Esophagus muscularis mucosa (tissue), 3 donors: ENCODE measurements around the gene SIRPA.

Experiments
- CTCF ChIP-seq, 3 experiments: fragments of 200-600 bp in 2 of 3; fragments of 450-650 bp in 1 of 3; sonication (generic) in 2 of 3; IDR thresholded peaks; one replicate each; pipeline ENCODE4 v1.5.1; 2017 to 2019; ENCODE audit warnings: antibody characterized with exemption in 3 of 3, mild to moderate bottlenecking in 2 of 3, moderate library complexity in 1 of 3
- POLR2AphosphoS5 ChIP-seq, 2 donors: sonication (generic); formaldehyde crosslinking; IDR thresholded peaks; one replicate each; pipeline ENCODE4 v1.6.1; 2017; ENCODE audit warnings: antibody characterized with exemption in 2 of 2

GRCh38 chr20:1964659-1965405 is 69.6 kb downstream of the SIRPA start:
- TF ChIP-seq CTCF (IDR thresholded peaks at IDR 0.05) (no peak), POLR2AphosphoS5 (IDR thresholded peaks at IDR 0.05) (no peak)
